NCI-H2029 treated with DMSO at 0.1 percent for 48 hours (cell line): ENCODE results near the gene UPK3A.

ENCODE experiments used
- DNase-seq: peaks from one replicate; lab custom pipeline; 2025; lab: John Stamatoyannopoulos, UW

UPK3A gene

DNA sequence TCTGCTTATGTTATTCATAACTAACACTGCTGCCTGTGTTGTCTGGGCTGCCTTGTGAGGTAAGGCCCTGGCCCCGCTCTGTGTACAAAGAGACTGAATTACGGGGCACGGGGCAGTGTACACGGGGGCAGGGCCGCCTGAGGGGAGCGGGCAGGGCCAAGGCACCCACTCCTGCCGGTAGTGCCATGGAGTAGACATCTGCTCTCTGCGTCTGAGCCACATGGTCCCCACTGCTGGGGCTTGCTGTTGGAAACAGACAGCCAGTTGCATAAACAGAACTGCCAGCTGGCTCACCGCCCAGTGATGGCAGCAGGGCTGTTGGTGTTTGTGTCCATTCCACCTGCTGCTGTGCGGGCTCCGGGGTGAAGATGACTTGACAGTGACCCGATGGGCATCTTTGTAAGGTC is 44.8 kb downstream of the UPK3A start:
- peak; percentile 66 for DNase-seq

DNA sequence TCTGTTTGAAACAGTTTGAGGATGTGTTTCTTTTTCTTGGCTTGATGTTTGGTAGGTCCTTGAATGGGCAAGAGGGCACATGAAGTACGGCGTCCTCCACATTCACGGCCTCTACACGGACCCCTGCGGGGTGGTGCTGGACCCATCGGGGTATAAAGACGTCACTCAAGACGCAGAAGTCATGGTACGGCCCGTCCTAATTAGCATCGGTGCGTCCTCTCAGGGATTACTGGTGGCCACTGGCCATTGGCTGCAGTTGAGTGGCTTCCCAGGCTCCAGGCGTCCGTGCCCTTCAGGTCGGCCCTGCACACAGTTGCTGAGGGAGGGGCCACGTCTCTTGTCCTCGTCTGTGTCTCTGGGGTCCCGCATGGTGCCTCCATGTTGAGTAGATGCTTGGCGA is 45.8 kb downstream of the UPK3A start:
- no peak for DNase-seq

DNA sequence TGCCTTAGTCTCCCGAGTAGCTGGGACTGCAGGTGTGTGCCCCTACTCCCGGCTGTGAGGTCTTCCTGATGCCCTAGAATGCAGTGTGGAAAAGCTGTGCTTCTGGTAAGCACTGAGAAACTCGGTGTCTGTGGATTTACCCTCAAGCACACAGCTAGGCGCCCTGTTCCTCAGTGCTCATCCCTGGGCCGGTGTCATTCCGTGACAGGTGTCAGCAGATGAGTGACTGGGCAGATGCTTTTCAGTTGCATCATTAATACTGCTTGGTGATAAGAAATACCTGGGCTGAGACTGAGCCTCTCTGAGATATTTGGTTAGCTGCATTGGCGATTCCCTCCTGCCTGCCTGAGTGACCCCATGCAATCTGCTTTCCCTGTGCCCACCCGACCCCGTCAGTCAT is 46.7 kb downstream of the UPK3A start:
- DNase-seq, result no peak

DNA sequence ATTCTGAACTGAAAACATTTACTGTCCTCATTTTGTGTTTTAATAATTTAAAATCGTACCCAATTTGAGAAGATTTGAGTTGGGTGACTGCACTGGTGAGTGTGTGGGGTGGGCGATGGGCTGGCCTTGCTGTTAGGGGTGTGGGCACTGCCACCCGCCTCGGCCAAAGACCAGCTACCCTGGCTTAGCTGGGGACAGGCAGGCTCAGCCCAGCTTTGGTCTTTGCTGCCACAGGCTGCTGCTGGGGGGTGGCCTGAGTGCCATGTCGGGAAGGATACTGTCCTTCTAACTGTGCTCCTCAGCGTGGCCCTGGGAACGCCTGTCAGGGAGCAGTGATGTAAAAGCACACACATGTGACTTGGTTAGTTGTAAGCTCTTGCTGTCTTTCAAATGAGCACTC is 47.3 kb downstream of the UPK3A start:
- no peak for DNase-seq

- DNase-seq, result no peak
Observed at GRCh38 chr22:45334068-45334467, 49.3 kb downstream of the UPK3A start.

DNA sequence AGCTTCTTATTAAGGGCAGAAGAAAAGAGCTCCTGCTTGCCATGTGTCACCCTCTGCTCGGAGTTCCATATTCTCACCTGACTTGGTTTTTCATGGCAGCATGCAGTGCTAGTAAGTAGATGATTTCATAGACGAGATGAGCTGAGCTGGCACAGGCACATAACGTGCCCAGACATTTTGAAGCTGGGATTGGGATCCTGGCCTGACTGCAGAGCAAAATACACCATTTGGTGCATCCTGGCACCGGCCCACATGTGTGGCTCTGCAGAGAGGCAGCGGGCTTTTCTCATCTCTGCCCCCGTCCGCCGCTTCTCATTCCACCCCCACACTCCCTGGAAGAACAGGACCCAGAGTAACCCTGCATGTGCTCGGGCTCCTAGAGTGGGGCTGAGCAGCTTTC is 49.8 kb downstream of the UPK3A start:
- no peak for DNase-seq

GRCh38 chr22:45335021-45335818 is 50.5 kb downstream of the UPK3A start:
- DNase-seq, result no peak

DNA sequence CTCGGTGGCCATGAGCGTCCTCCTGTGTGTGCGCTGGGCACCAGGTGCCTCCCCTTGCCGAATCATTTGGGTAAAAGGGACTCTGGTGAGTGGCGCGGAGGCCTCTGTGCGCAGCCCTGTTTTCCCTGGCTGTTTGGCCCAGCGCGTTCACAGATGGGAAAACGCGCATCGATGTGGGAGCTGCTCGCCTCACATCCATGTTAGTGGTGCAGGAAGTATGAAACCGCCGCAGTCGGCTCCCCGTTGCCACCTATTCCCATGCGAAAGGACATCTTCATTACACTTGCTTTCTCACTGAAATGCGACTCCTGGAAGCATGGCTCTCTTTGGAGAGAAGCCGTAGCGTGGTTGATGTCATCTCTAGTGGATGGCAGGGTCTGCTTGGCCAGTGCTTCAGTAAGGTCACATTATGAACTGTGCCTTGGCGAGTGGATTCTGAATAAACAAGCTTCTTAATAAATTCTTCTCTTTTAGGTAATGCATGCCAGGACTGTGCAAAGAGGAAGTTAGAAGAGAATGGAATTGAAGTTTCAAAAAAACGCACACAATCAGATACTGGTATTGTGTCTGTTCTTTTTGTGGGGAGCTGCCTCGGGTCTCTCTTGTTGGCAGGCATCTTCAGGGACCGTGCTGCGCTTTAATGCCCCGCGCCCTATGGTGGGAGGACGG is 51.2 kb downstream of the UPK3A start:
- no peak for DNase-seq

DNA sequence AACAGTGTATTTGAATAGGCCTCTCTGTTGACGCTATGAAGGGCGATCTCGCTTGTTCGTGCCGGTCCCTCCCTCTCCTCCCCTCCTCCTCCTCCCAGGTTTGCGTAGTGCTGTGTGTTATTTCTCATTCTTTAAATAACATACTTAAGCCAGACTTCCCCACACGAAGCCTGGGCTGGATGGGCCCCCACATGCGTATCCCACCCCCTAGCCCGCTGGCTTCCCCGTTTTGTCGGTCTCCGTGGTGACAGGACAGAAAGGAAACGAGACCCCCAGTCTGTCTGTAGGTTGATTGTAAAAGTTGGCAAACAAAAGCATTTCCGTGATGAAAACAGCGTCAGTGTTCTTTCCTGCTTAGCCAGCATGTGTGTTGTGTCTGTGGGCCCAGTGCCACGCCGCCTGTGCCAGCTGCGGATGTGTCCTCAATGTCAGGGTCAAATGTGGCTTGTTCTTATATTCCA is 52.3 kb downstream of the UPK3A start:
- peak; percentile 66 for DNase-seq

DNA sequence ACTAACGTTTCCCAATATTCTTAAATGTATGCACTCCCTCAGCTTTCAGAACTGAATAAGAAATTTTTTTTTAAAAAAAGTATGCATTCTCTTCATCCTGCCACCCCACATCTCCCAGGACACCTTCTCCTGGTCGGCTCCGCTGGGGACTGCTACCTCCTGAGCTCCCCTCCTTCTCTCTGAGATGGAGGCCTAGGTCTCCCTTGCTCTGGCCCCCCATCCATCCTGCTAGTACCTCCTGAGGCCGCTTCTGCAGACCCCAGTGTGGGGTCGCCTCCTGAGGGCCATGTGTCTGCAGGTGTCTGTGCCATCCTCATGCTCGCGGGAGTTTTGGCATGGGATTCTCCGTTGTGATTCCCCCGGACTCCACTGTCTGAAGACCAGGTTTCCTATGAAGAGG is 52.8 kb downstream of the UPK3A start:
- DNase-seq, result no peak

DNA sequence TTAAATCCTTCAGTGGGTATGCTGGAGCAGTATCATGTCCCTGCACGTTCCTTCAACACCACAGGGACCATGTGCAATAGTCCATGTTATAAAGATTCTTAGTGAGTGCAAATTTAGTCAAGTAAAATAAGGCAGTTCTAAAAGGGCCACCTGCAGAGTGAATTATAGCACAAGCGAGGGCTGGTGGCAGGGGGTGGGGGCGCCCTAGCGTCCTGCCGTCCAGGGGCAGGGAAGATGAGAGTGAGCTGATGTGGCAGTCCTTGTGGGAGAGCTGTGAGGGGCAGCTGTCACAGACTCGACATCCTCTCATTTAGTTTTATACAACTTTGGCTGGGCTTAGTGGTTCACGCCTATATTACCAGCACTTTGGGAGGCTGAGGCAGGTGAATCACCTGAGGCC is 54.0 kb downstream of the UPK3A start:
- no peak for DNase-seq

DNA sequence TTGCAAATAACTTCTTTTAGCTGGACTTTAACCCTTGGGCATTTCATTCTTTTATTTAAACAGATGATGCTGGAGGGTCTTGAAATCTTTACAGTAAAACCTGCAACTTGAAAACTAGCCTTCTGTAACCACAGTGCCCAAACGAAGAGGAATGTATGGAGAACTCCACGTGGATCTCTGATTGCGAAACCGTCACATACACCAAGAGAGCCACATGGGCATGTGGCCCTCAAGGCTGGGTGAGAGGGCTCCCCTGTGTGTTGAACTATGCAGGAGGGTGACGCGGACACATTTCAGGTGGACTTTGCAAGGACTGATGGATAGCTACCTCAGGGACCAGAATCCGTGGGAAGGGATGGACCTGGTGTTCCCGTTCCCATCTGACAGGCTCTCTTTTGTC is 55.6 kb downstream of the UPK3A start:
- DNase-seq, result no peak

DNA sequence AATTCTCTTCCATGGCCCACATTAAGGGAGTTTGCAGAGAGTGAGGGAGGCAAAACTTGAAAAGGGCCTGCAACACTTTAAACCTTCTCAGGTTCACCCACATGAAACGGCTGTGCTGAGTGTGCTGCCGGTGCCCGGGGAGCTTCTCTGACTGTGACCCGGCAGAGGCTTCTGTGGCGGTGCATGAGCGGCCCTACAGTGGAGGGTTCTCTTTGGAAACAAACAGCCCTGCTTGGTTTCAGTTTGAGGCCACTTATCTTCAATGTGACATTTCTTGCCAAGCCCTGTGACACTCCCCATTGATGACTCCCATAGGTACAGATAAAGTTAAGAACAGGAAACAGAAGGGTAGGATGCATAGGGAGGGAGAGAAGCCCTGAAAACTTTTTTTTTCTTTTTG is 56.7 kb downstream of the UPK3A start:
- no peak for DNase-seq

DNA sequence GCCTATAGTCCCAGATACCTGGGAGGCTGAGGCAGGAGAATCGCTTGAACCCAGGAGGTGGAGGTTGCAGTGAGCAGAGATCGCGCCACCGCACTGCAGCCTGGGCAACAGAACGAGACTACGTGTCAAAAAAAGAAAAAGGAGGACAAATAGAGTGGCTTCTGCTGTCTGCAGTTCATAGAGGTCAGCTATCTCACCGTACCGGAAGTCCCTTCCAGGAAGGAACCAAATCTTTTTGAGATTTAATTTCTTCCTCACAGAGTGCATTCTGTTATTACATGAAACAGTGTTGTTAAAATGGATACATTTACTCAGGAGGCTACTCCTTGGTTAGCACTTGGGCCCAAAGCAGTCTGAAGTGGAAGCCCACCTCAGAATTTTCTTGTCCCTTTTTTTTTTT is 58.4 kb downstream of the UPK3A start:
- DNase-seq, result no peak

DNA sequence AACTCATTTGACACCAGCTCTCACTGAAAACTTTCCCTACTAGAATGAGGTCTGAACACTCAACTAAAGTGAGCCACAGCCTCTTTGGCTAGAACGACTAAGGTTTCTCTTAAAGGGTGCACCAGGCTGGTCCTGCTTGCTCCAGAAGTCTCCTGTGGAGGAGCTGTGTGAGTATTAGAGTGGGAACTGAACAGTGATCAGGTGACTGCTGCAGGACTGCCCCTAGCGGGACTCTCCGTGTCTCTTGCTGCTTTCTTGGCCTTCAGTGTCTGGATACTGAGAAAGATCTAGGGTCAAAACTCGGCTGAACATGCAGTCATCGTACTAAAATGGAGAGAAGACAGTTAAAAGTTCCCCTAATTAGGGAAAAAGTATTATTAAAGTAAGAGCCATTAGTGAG is 59.6 kb downstream of the UPK3A start:
- no peak for DNase-seq
